B cell (primary cell): ENCODE data around the gene EFCAB12.

ENCODE experiments used
- CTCF ChIP-seq: fragments of 200-600 bp; IDR thresholded peaks from one replicate; pipeline ENCODE4 v1.8.0; 2022; ENCODE audit warnings: antibody characterized with exemption, mild to moderate bottlenecking
- EZH2 ChIP-seq: IDR thresholded peaks from 2 replicates; pipeline ENCODE4 v1.6.1; 2012; ENCODE audit warnings: borderline replicate concordance, low read depth, mild to moderate bottlenecking, moderate library complexity, low read length; ENCODE audit not compliant: insufficient read depth, poor library complexity, severe bottlenecking

GRCh38 chr3:129449279-129450115, 21.1 kb upstream of the EFCAB12 start:
- TF ChIP-seq CTCF (no peak), EZH2 (no peak)
